Measurements from ENCODE around the gene WSCD2.

The WSCD2 gene

DNA sequence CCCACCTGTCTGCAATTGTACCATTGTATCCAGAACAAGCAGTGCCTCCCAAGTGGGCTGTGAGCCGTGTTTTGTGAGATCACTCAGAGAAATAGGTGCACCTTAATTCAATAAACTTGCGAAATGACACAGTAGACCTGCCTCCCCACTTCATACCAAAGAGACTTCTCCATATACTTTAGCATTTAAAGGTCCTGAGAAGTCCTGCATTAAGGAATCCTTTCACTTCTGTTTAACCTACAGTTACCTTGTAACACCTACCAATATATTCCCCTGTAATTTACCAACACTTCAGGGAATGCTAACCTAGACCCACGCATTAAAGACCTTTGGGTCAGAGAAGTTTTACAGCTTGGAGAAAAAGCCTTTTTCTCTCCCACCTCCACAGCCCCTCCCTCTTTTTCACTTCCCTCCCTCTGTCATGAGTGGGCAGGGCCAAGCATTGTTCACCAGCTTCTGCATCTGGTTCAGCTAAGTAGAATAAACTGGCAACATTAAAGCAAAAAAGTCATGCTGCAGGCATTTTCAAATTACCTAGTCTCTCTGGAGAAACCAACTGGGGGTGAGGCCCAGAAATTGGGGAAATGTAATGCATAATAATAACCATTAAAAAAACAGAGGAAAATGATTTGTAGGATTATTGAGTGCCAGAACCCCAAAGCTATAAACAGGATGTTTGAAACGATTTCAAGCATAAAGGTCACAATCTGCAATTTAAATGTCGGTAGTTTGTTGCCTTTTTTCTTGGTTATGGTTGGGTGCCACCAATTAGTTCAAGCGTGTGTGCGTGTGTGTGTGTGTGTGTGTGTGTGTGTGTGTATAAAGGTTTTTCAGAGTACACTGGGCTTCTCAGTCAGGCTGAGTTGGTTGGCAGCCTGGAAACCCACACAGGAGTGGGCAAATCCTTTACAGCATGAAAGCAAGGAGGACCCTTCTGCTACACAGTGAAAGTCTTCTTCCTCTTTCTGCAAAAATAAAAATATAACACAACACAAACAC is 13.7 kb upstream of the WSCD2 start:
- H3K36me3 ChIP-seq (ENCODE audit: insufficient read depth, low read length) = no peaks in the 10 kb centered on the region
- peaks cover 4% of the 10 kb centered on the region for H3K4me1 ChIP-seq (ENCODE audit: insufficient read depth, low read length)
- H2AFZ ChIP-seq (ENCODE audit: low read depth, low read length) = no peak overlapping the region
- H3K9me3 ChIP-seq (ENCODE audit: low read length) = no peaks in the 10 kb centered on the region
- no peaks in the 10 kb centered on the region for H3K27me3 ChIP-seq (ENCODE audit: insufficient read depth, low read length)
- no peak overlapping the region for H3K4me3 ChIP-seq (ENCODE audit: low read length)

DNA sequence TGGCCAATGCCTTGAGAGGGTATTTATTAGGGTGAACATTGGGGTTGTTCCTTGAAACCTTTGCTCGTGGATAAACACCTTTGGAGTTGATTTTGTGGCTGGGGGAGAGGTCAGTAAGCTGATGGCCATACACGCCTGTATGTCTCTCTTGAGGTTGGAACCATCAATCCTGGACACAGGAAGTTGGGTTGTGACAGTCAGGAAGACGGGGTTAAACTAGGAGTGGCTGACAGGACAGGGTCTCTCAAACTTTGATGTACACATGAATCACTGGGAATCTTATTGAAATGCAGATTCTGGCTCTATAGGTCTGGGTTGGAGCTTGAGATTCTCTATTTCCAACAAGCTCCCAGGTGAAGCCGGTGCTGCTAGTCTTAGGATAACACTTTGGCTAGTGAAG is 12.8 kb upstream of the WSCD2 start:
- H3K9me3 ChIP-seq (ENCODE audit: low read length) = no peaks in the 10 kb centered on the region
- no peak overlapping the region for H2AFZ ChIP-seq (ENCODE audit: low read depth, low read length)
- H3K4me3 ChIP-seq (ENCODE audit: low read length) = no peak overlapping the region
- no peaks in the 10 kb centered on the region for H3K27me3 ChIP-seq (ENCODE audit: insufficient read depth, low read length)
- H3K4me1 ChIP-seq (ENCODE audit: insufficient read depth, low read length) = peaks cover 4% of the 10 kb centered on the region
- no peaks in the 10 kb centered on the region for H3K36me3 ChIP-seq (ENCODE audit: insufficient read depth, low read length)

DNA sequence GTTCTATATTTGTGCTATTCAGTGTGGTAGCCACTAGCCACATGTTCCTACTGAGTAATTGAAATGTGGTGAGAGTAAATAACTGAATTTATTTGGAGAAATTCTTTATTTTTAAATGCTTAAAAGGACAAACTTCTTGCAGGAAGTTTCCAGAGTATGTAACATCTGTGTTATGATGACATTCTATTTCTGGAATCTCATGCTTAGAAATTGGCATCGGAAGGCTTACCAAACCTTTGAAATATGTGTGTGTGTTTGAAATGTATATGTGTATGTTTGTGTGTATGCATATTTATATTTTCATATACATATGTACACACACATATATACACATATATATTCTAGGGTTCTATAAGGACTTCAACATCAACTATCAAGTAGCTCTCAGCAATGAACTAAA is 12.4 kb upstream of the WSCD2 start:
- no peaks in the 10 kb centered on the region for H3K36me3 ChIP-seq (ENCODE audit: insufficient read depth, low read length)
- no peak overlapping the region for H3K4me3 ChIP-seq (ENCODE audit: low read length)
- H3K27me3 ChIP-seq (ENCODE audit: insufficient read depth, low read length) = no peaks in the 10 kb centered on the region
- peaks cover 4% of the 10 kb centered on the region for H3K4me1 ChIP-seq (ENCODE audit: insufficient read depth, low read length)
- H2AFZ ChIP-seq (ENCODE audit: low read depth, low read length) = no peak overlapping the region
- H3K9me3 ChIP-seq (ENCODE audit: low read length) = no peaks in the 10 kb centered on the region

DNA sequence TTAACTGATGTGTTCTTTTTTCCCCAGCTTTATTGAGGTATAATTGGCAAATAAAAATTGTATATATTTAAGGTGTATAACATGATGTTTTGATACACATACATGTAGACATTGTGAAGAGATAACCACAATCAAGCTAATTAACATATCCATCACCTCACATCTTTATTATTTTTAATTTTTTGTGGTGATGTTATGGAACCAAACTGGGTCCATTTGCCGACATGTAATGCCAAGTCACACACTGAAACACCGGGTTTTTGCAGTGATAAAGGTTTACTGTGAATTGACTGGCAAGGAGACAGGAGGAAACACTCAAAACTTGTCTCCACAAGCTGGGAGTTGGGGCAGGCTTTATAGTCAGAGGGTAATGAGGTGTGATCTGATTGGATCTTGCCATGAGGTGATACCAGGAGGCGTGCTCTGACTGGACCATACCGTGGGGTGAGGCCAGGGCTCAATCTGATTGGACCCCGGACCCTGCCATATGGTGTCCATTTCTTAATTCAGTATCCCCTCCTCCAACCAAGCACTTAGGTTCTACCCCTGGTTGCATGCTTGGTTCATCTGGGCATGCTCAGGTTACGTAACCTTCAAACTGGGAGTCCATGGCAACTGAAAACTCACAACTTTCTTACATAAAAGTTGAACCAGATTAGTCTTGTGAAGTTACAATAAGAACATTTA is 11.8 kb upstream of the WSCD2 start:
- no peak overlapping the region for H3K4me3 ChIP-seq (ENCODE audit: low read length)
- H3K36me3 ChIP-seq (ENCODE audit: insufficient read depth, low read length) = no peaks in the 10 kb centered on the region
- H3K9me3 ChIP-seq (ENCODE audit: low read length) = no peaks in the 10 kb centered on the region
- H2AFZ ChIP-seq (ENCODE audit: low read depth, low read length) = no peak overlapping the region
- peaks cover 4% of the 10 kb centered on the region for H3K4me1 ChIP-seq (ENCODE audit: insufficient read depth, low read length)
- no peaks in the 10 kb centered on the region for H3K27me3 ChIP-seq (ENCODE audit: insufficient read depth, low read length)

DNA sequence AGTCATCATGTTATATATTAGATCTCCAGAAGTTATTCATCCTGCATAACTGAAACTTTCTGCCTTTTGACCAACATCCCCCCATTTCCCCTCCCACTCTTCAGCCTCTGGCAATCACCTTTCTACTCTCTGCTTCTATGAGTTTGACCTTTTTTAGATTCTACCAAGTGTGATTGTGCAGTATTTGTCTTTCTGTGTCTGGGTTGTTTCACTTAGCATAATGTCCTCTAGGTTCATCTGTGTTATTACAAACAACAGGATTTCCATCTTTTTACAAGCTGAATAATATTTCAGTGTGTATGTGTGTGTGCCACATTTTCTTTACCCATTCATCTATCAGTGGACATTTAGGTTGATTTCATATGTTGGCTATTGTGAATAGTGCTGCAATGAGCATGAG is 11.2 kb upstream of the WSCD2 start:
- no peaks in the 10 kb centered on the region for H3K27me3 ChIP-seq (ENCODE audit: insufficient read depth, low read length)
- H3K4me3 ChIP-seq (ENCODE audit: low read length) = no peak overlapping the region
- H3K36me3 ChIP-seq (ENCODE audit: insufficient read depth, low read length) = no peaks in the 10 kb centered on the region
- H3K9me3 ChIP-seq (ENCODE audit: low read length) = no peaks in the 10 kb centered on the region
- H2AFZ ChIP-seq (ENCODE audit: low read depth, low read length) = no peak overlapping the region
- H3K4me1 ChIP-seq (ENCODE audit: insufficient read depth, low read length) = peaks cover 4% of the 10 kb centered on the region

DNA sequence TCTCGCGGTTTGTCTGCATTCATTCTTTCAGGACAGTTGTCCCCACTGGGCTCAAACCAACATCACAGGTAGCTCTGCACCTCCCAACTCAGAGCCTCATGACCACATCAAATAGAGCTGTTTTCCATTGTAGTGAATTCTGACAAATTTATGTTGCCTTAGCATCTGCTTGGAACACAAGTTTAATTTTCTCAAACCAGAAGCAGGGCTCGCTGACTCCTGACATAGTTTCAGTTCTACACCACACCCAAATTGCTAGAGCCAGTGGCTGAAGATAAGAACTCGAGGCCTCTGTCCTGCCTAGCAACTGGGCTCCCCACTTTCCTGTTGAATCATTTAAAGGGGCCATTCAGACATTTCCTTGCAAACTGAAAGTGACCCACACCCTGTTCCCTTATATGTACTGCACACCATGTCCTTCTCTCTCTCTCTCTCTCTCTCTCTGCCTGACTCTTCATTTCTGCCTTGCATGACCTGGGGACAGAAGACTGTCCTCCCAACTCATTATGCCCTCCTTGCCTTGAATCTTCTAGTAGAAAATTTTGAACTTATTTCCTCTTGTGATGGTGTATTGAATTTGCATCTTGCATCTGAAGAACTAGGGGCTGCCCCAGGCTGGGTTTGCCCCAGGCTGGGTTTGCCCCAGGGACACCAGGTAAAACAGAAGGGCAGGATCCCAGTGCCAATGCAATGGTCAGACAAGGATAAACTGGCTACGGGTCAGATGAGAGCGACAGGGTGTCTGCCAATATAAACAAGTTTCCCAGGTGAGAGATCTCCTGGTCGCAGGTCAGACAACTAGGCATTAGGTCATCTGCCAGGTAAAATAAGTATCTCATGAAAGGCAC is 9.7 kb upstream of the WSCD2 start:
- Histone ChIP-seq H3K4me1 (ENCODE audit: insufficient read depth, low read length) (peaks cover 4% of the 10 kb centered on the region), H2AFZ (ENCODE audit: low read depth, low read length) (no peak overlapping the region), H3K27me3 (ENCODE audit: insufficient read depth, low read length) (no peaks in the 10 kb centered on the region), H3K4me3 (ENCODE audit: low read length) (no peak overlapping the region), H3K36me3 (ENCODE audit: insufficient read depth, low read length) (no peaks in the 10 kb centered on the region), H3K9me3 (ENCODE audit: low read length) (no peaks in the 10 kb centered on the region)

DNA sequence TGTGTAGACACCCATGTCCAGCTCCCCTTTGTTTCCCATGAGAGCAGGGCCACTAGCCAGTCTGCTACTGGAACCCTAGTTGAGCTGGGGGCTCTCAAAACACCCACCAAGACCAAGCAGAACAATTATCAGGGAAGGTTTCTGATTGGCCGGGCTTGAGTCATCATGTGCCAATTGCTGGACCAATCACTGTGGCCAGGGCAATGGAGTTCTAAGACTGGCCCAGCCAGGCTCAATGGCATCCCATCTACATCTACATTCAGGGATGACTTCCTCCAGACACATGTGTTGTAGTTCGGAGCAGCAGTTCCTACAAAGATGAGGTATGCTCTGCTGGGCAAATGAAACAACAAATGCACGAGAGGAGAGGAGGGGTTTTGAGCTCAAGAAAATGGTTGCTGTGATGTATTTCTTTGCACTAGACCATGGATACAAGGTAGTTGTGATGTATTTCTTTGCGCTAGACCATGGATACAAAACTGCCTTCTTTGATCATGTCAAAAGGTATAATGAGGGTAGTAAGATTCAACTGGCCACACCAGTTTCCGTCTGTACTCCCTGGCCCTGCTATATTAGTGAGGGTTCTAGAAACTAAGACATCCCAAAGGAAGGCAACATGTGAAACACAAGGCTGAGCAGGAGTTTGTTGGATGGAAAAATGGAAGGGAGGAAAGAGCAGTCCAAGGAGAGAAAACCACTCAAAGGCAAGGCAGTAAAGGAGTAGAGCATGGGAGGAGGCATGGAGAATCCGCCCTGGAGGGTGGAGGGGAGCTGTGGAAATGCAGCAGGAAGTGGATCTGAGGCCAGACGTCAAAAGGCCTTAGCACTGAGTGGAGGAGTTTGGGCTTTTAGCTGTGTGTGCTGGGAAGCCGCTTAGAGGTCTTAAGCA is 8.9 kb upstream of the WSCD2 start:
- H3K27me3 ChIP-seq (ENCODE audit: insufficient read depth, low read length) = no peaks in the 10 kb centered on the region
- H3K9me3 ChIP-seq (ENCODE audit: low read length) = no peaks in the 10 kb centered on the region
- no peak overlapping the region for H2AFZ ChIP-seq (ENCODE audit: low read depth, low read length)
- H3K36me3 ChIP-seq (ENCODE audit: insufficient read depth, low read length) = no peaks in the 10 kb centered on the region
- H3K4me1 ChIP-seq (ENCODE audit: insufficient read depth, low read length) = peaks cover 4% of the 10 kb centered on the region
- no peak overlapping the region for H3K4me3 ChIP-seq (ENCODE audit: low read length)

DNA sequence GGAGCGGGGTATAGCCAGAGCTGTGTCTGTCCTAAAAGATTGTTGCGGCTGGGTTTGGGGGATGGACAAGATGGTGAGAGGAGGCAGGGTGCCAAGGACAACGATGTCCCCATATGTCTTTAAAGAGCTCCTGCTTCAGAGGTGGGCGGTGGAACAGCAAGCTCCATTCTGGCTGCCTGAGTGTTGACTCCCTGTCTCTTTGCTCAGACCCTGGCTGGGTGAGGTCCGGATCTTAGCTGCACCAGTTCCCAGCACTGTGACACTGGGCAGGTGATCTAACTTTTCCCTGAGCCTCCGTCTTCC is 8.3 kb upstream of the WSCD2 start:
- H3K36me3 ChIP-seq (ENCODE audit: insufficient read depth, low read length) = no peaks in the 10 kb centered on the region
- H3K27me3 ChIP-seq (ENCODE audit: insufficient read depth, low read length) = no peaks in the 10 kb centered on the region
- no peak overlapping the region for H3K4me3 ChIP-seq (ENCODE audit: low read length)
- H3K9me3 ChIP-seq (ENCODE audit: low read length) = no peaks in the 10 kb centered on the region
- peaks cover 4% of the 10 kb centered on the region for H3K4me1 ChIP-seq (ENCODE audit: insufficient read depth, low read length)
- H2AFZ ChIP-seq (ENCODE audit: low read depth, low read length) = no peak overlapping the region

DNA sequence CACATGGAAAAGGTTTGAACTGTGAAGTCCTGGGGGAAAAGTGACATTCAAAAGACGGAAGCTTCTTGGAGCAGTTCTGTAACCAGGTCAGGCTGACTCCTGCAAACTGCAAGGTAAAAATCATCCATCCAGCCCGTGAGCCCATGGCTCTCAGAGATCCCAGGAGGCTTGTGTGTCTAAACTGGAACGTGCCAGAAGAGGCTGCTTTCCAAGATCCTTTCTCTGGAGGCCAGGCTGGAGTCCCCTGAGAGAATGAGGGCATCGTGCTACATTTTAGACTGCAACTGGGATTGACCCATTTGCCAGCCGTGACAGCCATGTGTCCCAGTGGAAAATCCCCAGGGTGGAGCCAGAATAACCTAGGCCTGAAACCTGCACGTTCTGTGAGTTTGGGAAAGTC is 7.8 kb upstream of the WSCD2 start:
- H3K36me3 ChIP-seq (ENCODE audit: insufficient read depth, low read length) = no peaks in the 10 kb centered on the region
- H3K4me3 ChIP-seq (ENCODE audit: low read length) = no peak overlapping the region
- H2AFZ ChIP-seq (ENCODE audit: low read depth, low read length) = no peak overlapping the region
- no peaks in the 10 kb centered on the region for H3K9me3 ChIP-seq (ENCODE audit: low read length)
- peaks cover 4% of the 10 kb centered on the region for H3K4me1 ChIP-seq (ENCODE audit: insufficient read depth, low read length)
- no peaks in the 10 kb centered on the region for H3K27me3 ChIP-seq (ENCODE audit: insufficient read depth, low read length)

DNA sequence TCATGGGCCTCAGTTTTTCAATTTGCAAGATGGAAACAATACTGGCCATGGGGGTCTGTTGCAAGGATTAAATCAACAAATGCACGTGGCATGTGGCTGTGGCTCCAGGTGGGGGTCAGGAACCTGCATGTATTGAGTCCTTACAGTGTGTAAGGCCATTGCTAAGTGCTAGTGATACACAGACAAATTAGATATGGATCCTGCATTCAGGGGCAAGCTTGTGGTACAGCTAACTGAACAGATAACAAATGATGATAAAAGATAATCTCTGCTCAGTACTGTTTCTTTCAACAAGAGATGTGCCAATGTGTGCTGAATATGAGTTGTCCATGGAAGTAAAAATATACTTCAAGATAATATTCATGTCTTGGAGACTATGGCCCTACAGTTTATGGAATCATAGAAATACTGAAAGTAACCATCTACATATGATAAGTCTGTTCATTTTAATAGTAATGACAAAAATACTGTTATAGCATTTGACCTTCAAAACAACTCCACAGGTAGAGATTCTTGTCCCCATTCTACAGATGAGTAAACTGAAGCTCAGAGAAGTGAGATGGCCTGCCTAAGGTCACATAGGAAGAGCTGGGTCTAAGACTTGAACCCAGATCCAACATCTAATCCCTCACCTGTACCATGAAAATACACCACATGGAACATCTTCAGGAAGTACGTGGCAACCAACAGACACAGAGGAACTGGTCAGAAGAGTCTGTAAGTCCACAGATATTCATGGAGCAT is 7.2 kb upstream of the WSCD2 start:
- H3K27me3 ChIP-seq (ENCODE audit: insufficient read depth, low read length) = no peaks in the 10 kb centered on the region
- peaks cover 4% of the 10 kb centered on the region for H3K4me1 ChIP-seq (ENCODE audit: insufficient read depth, low read length)
- H3K4me3 ChIP-seq (ENCODE audit: low read length) = no peak overlapping the region
- no peaks in the 10 kb centered on the region for H3K9me3 ChIP-seq (ENCODE audit: low read length)
- no peak overlapping the region for H2AFZ ChIP-seq (ENCODE audit: low read depth, low read length)
- no peaks in the 10 kb centered on the region for H3K36me3 ChIP-seq (ENCODE audit: insufficient read depth, low read length)

DNA sequence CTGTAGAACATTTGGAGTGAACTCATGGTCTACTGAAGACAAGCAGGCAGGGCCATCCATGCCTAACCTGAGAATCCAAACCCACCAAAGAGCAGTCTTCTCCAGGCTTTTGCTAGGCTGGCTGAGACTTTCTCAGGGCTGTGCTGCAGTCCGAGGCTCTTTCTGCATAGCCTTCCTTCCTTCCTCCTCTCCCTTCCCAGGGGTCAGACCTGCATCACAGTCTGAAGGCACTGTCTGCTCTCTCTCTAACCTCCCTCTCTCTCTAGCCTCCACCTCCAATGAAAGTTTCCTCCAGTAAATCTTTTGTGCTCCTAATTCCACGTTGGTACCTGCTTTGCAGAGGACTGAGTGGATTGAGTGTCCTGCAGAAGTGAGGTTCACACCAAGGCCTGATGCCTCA is 6.4 kb upstream of the WSCD2 start:
- H3K36me3 ChIP-seq (ENCODE audit: insufficient read depth, low read length) = no peaks in the 10 kb centered on the region
- no peaks in the 10 kb centered on the region for H3K4me1 ChIP-seq (ENCODE audit: insufficient read depth, low read length)
- H3K4me3 ChIP-seq (ENCODE audit: low read length) = no peak overlapping the region
- no peak overlapping the region for H2AFZ ChIP-seq (ENCODE audit: low read depth, low read length)
- H3K9me3 ChIP-seq (ENCODE audit: low read length) = no peaks in the 10 kb centered on the region
- H3K27me3 ChIP-seq (ENCODE audit: insufficient read depth, low read length) = no peaks in the 10 kb centered on the region

DNA sequence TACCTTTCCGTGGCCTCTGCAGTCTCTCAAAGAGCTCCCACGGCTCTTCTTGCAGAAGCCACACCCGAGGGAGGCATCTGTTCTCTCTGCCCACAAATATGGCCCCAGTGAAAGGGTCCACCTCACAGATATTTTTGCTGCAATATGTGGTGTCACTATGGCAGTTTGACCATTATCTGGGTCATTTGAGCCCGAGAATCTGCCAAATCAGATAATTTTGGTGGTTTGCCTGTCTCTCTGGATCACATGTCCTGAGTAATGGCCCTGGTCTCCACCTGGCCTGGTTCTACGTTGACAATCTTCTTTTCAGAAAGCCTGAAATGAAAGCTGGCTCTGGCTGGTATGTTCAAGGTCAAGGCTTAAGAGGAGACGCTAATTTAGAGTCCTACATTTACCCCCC is 5.7 kb upstream of the WSCD2 start:
- H3K36me3 ChIP-seq (ENCODE audit: insufficient read depth, low read length) = no peaks in the 10 kb centered on the region
- H3K4me3 ChIP-seq (ENCODE audit: low read length) = no peak overlapping the region
- H3K4me1 ChIP-seq (ENCODE audit: insufficient read depth, low read length) = no peaks in the 10 kb centered on the region
- H3K27me3 ChIP-seq (ENCODE audit: insufficient read depth, low read length) = no peaks in the 10 kb centered on the region
- H2AFZ ChIP-seq (ENCODE audit: low read depth, low read length) = no peak overlapping the region
- no peaks in the 10 kb centered on the region for H3K9me3 ChIP-seq (ENCODE audit: low read length)
